ENCODE measurements around the gene RINL. TPM values are rescaled to one million over a fixed set of nuclear protein-coding genes. Genes with fewer than 3 reads are reported as not detected.

Gene RINL
- total RNA-seq, 1 experiment from 2014 or later, result 1.3 TPM

GRCh38 chr19:38892841-38893240, 14.8 kb upstream of the RINL start:
- ATAC-seq, result no peak

GRCh38 chr19:38891771-38892170, 13.7 kb upstream of the RINL start:
- in situ Hi-C loops (cut with HindIII; ENCODE audit: low pct_unique_long_range_greater_than_20kb, low sequenced_read_pairs), result no loop called here
- CTCF ChIA-PET, result no interaction called here
- POLR2A ChIA-PET, result interaction anchor here (0.7 kb wide), 1 partner anchor 32 kb away, joined by 5 read pairs; no protein-coding TSS in a partner anchor

More at GRCh38 chr19:38892841-38893240, 14.8 kb upstream of the RINL start:
- Histone ChIP-seq H3K9me3 (ENCODE audit: control insufficient read depth, insufficient read depth, low read depth, low read length) (no peaks in the 10 kb centered on the region), H3K27ac (ENCODE audit: low read length) (no peak overlapping the region), H3K36me3 (ENCODE audit: control insufficient read depth, insufficient read depth, low read length) (no peaks in the 10 kb centered on the region), H3K4me1 (ENCODE audit: control insufficient read depth, insufficient read depth, low read length) (no peaks in the 10 kb centered on the region), H3K4me3 (ENCODE audit: low read depth in 2 of 2, low read length in 2 of 2) (no peak overlapping the region), H3K27me3 (ENCODE audit: control insufficient read depth, insufficient read depth, low read length) (no peaks in the 10 kb centered on the region)
- TF ChIP-seq POLR2AphosphoS5 (IDR thresholded peaks at IDR 0.05; ENCODE audit: low read depth, low read length) (no peak), CTCF (IDR thresholded peaks at IDR 0.05) (no peak), SIN3A (IDR thresholded peaks at IDR 0.05; ENCODE audit: borderline replicate concordance, insufficient read depth, low read depth, low read length) (no peak), REST (IDR thresholded peaks at IDR 0.05; ENCODE audit: insufficient read depth in 1 of 2, low read depth in 2 of 2, low read length in 1 of 2) (no peak), TCF7L2 (IDR thresholded peaks at IDR 0.05; ENCODE audit: low read depth, low read length) (no peak)
- no peak for DNase-seq (ENCODE audit: low read depth, low spot score)
- in situ Hi-C loops (cut with HindIII; ENCODE audit: low pct_unique_long_range_greater_than_20kb, low sequenced_read_pairs), result no loop called here
- POLR2A ChIA-PET, result no interaction called here
- intact Hi-C loops (cut with micrococcal nuclease; ENCODE audit: unreplicated experiment), result no loop called here
- CTCF ChIA-PET, result no interaction called here
- BruUV-seq (replicated peaks), result no TSS peak

More at GRCh38 chr19:38891771-38892170, 13.7 kb upstream of the RINL start:
- H3K4me3 ChIP-seq (ENCODE audit: low read depth in 2 of 2, low read length in 2 of 2), result no peak overlapping the region
- no peak for ATAC-seq
- H3K27me3 ChIP-seq (ENCODE audit: control insufficient read depth, insufficient read depth, low read length), result no peaks in the 10 kb centered on the region
- no TSS peak for BruUV-seq (replicated peaks)
- TF ChIP-seq REST (IDR thresholded peaks at IDR 0.05; ENCODE audit: insufficient read depth in 1 of 2, low read depth in 2 of 2, low read length in 1 of 2), result no peak
- no peak for TF ChIP-seq TCF7L2 (IDR thresholded peaks at IDR 0.05; ENCODE audit: low read depth, low read length)
- TF ChIP-seq CTCF (IDR thresholded peaks at IDR 0.05), result no peak
- no peak for TF ChIP-seq SIN3A (IDR thresholded peaks at IDR 0.05; ENCODE audit: borderline replicate concordance, insufficient read depth, low read depth, low read length)
- TF ChIP-seq POLR2AphosphoS5 (IDR thresholded peaks at IDR 0.05; ENCODE audit: low read depth, low read length), result no peak
- no peaks in the 10 kb centered on the region for H3K36me3 ChIP-seq (ENCODE audit: control insufficient read depth, insufficient read depth, low read length)
- H3K9me3 ChIP-seq (ENCODE audit: control insufficient read depth, insufficient read depth, low read depth, low read length), result no peaks in the 10 kb centered on the region
- intact Hi-C loops (cut with micrococcal nuclease; ENCODE audit: unreplicated experiment), result no loop called here
- no peak overlapping the region for H3K27ac ChIP-seq (ENCODE audit: low read length)
- DNase-seq (ENCODE audit: low read depth, low spot score), result no peak
- no peaks in the 10 kb centered on the region for H3K4me1 ChIP-seq (ENCODE audit: control insufficient read depth, insufficient read depth, low read length)
